Measurements from ENCODE around the gene ADAP1.
"Not testable (repeated sequence)": the region's sequence is repeated elsewhere in the genome, so short reads cannot be mapped to it uniquely, and the experiment has no call there.

ADAP1 gene

GRCh38 chr7:954330-955238 is at the start of gene ADAP1:
ADAP1 (minus strand) TSS chr7:954680; CDS start chr7:954477, 203 bp downstream.
- DNase-seq (ENCODE audit: low spot score), result peak; percentile 44

- not testable (repeated sequence) for DNase-seq (ENCODE audit: low spot score)
Observed at GRCh38 chr7:1002445-1002844, 48.0 kb upstream of the ADAP1 start.

- DNase-seq (ENCODE audit: low spot score), result not testable (repeated sequence)
Observed at GRCh38 chr7:1002026-1002425, 47.5 kb upstream of the ADAP1 start.

GRCh38 chr7:1001069-1001770 is 46.7 kb upstream of the ADAP1 start:
- DNase-seq (ENCODE audit: low spot score), result not testable (repeated sequence)

- no peak for DNase-seq (ENCODE audit: low spot score)
Observed at GRCh38 chr7:999941-1000935, 45.8 kb upstream of the ADAP1 start.

GRCh38 chr7:999149-999879 is 44.8 kb upstream of the ADAP1 start:
- DNase-seq (ENCODE audit: low spot score), result no peak

- DNase-seq (ENCODE audit: low spot score), result no peak
Observed at GRCh38 chr7:997404-998395, 43.2 kb upstream of the ADAP1 start.

- no peak for DNase-seq (ENCODE audit: low spot score)
Observed at GRCh38 chr7:996079-996872, 41.8 kb upstream of the ADAP1 start.

GRCh38 chr7:995571-995970 is 41.1 kb upstream of the ADAP1 start:
- DNase-seq (ENCODE audit: low spot score), result no peak

- no peak for DNase-seq (ENCODE audit: low spot score)
Observed at GRCh38 chr7:994592-995308, 40.3 kb upstream of the ADAP1 start.

- DNase-seq (ENCODE audit: low spot score), result peak; percentile 92
Observed at GRCh38 chr7:992709-993607, 38.5 kb upstream of the ADAP1 start.

- DNase-seq (ENCODE audit: low spot score), result no peak
Observed at GRCh38 chr7:991729-992656, 37.5 kb upstream of the ADAP1 start.

GRCh38 chr7:990933-991728 is 36.7 kb upstream of the ADAP1 start:
- DNase-seq (ENCODE audit: low spot score), result no peak

GRCh38 chr7:990352-990932 is 36.0 kb upstream of the ADAP1 start:
- DNase-seq (ENCODE audit: low spot score), result no peak

- DNase-seq (ENCODE audit: low spot score), result no peak
Observed at GRCh38 chr7:988963-989529, 34.6 kb upstream of the ADAP1 start.
